SK-N-SH (cell line): ENCODE data around the gene MAGEA2B. TPM values are rescaled to one million over a fixed set of nuclear protein-coding genes. Genes with fewer than 3 reads are reported as not detected.
"Not testable (repeated sequence)": the region's sequence is repeated elsewhere in the genome, so short reads cannot be mapped to it uniquely, and the experiment has no call there.

Experiments
- CTCF ChIA-PET: fragments of 300-600, 350-600 bp; formaldehyde crosslinking; extraction: SDS; loops from one replicate; lab custom pipeline; 2021; lab: Yijun Ruan, JAX
- POLR2A ChIA-PET: fragments of 350-600 bp; sonication (Branson Sonifier 250); formaldehyde crosslinking; extraction: SDS; loops from one replicate; lab custom pipeline; 2020; ENCODE audit warnings: antibody characterized with exemption, inconsistent platforms; lab: Yijun Ruan, JAX
- DNase-seq: peaks from one replicate; pipeline ENCODE4 v3.0.0; 2012
- H2AFZ ChIP-seq: fragments of 200-600 bp; sonication (generic); 2 replicates; pipeline ENCODE4 v1.8.1; 2016; ENCODE audit warnings: antibody characterized with exemption, mild to moderate bottlenecking, low read depth
- H3F3A ChIP-seq: fragments of 200-600 bp; sonication (generic); replicated peaks from 2 replicates; pipeline ENCODE3; 2016; ENCODE audit warnings: antibody characterized with exemption, mild to moderate bottlenecking; ENCODE audit not compliant: insufficient read depth
- H3K27ac ChIP-seq, 2 experiments: fragments of 200-500 bp in 1 of 2; fragments of 200-600 bp in 1 of 2; sonication (Bioruptor generic) in 1 of 2; sonication (generic), shearing (Covaris generic) in 1 of 2; 2 replicates each; pipeline versions ENCODE4 v1.5.1 to v1.6.1; 2014 to 2016; ENCODE audit warnings: low read depth in 2 of 2, inconsistent platforms in 1 of 2, low read length in 1 of 2, mild to moderate bottlenecking in 1 of 2, mixed read lengths in 1 of 2
- H3K27me3 ChIP-seq: fragments of 200-600 bp; sonication (generic), shearing (Covaris generic); 2 replicates; pipeline ENCODE4 v1.6.1; 2016; ENCODE audit warnings: mixed run types; ENCODE audit not compliant: insufficient read depth
- H3K36me3 ChIP-seq, 2 experiments: fragments of 200-500 bp in 1 of 2; fragments of 200-600 bp in 1 of 2; sonication (Bioruptor generic) in 1 of 2; sonication (generic) in 1 of 2; replicated peaks in 1 of 2; 2 replicates each; pipeline versions ENCODE3 to v1.5.1; 2014 to 2016; ENCODE audit warnings: low read length in 1 of 2, mild to moderate bottlenecking in 1 of 2; ENCODE audit not compliant: insufficient read depth in 2 of 2, control insufficient read depth in 1 of 2
- H3K4me1 ChIP-seq, 2 experiments: fragments of 200-500 bp in 1 of 2; fragments of 200-600 bp in 1 of 2; sonication (Bioruptor generic) in 1 of 2; sonication (generic), shearing (Covaris generic) in 1 of 2; 2 replicates each; pipeline versions ENCODE4 v1.5.1 to v1.6.1; 2014 to 2016; ENCODE audit warnings: low read depth in 1 of 2, low read length in 1 of 2, mixed run types in 1 of 2; ENCODE audit not compliant: insufficient read depth in 2 of 2, control insufficient read depth in 1 of 2
- H3K4me2 ChIP-seq: fragments of 200-600 bp; sonication (generic), shearing (Covaris generic); 2 replicates; pipeline ENCODE4 v1.6.1; 2017; ENCODE audit warnings: mixed run types
- H3K4me3 ChIP-seq, 2 experiments: fragments of 200-500 bp in 1 of 2; fragments of 200-600 bp in 1 of 2; sonication (Bioruptor generic) in 1 of 2; sonication (generic), shearing (Covaris generic) in 1 of 2; 2 replicates each; pipeline versions ENCODE4 v1.5.1 to v1.8.1; 2014 to 2016; ENCODE audit warnings: low read depth in 2 of 2, inconsistent platforms in 1 of 2, low read length in 1 of 2, mild to moderate bottlenecking in 1 of 2, mixed read lengths in 1 of 2, moderate library complexity in 1 of 2
- H3K79me2 ChIP-seq: fragments of 200-600 bp; sonication (generic); 2 replicates; pipeline ENCODE4 v1.8.1; 2017; ENCODE audit warnings: mild to moderate bottlenecking; ENCODE audit not compliant: insufficient read depth
- H3K9ac ChIP-seq: fragments of 200-600 bp; sonication (generic); 2 replicates; pipeline ENCODE4 v1.6.1; 2017; ENCODE audit warnings: mixed run types
- H3K9me2 ChIP-seq: fragments of 200-600 bp; sonication (generic); 2 replicates; pipeline ENCODE4 v1.6.1; 2017; ENCODE audit warnings: mixed run types
- H3K9me3 ChIP-seq: fragments of 200-600 bp; sonication (generic); 2 replicates; pipeline ENCODE4 v1.6.1; 2017; ENCODE audit warnings: mixed run types, mild to moderate bottlenecking, moderate library complexity
- H4K20me1 ChIP-seq: fragments of 200-600 bp; sonication (generic); 2 replicates; pipeline ENCODE4 v1.6.1; 2017; ENCODE audit warnings: mild to moderate bottlenecking, mixed run types; ENCODE audit not compliant: insufficient read depth
- WGBS: methylation state at CpG from one replicate; pipeline ENCODE4 v1.1.6; 2017; ENCODE audit warnings: low lambda C conversion rate; 5-methylcytosine and 5-hydroxymethylcytosine counted together
- polyA plus RNA-seq, 3 experiments: library from polyadenylated mRNA; depleted of rRNA; stranded (reverse); fragments of >200 nt; gene quantifications; 2 replicates each; pipeline ENCODE4 v1.2.3, GENCODE V29; 2012

MAGEA2B gene
- polyA plus RNA-seq, 1 of the 3 experiments (the other 2 are of a cell fraction): 17.1 TPM

DNA sequence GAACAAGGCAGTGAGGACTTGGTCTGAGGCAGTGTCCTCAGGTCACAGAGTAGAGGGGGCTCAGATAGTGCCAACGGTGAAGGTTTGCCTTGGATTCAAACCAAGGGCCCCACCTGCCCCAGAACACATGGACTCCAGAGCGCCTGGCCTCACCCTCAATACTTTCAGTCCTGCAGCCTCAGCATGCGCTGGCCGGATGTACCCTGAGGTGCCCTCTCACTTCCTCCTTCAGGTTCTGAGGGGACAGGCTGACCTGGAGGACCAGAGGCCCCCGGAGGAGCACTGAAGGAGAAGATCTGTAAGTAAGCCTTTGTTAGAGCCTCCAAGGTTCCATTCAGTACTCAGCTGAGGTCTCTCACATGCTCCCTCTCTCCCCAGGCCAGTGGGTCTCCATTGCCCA lies 14.0 kb upstream of the MAGEA2B start:
- H3K9me2 ChIP-seq, H3K27me3 ChIP-seq, H3K4me2 ChIP-seq, DNase-seq, H4K20me1 ChIP-seq, H3K9me3 ChIP-seq, H3K4me1 ChIP-seq, H3K9ac ChIP-seq, H3K4me3 ChIP-seq, H3K36me3 ChIP-seq, H3K79me2 ChIP-seq, H3K27ac ChIP-seq, H3F3A ChIP-seq, POLR2A ChIA-PET, CTCF ChIA-PET, H2AFZ ChIP-seq: not testable (repeated sequence)
- WGBS: 75% methylated on average over 3 of the region's 5 CpGs

DNA sequence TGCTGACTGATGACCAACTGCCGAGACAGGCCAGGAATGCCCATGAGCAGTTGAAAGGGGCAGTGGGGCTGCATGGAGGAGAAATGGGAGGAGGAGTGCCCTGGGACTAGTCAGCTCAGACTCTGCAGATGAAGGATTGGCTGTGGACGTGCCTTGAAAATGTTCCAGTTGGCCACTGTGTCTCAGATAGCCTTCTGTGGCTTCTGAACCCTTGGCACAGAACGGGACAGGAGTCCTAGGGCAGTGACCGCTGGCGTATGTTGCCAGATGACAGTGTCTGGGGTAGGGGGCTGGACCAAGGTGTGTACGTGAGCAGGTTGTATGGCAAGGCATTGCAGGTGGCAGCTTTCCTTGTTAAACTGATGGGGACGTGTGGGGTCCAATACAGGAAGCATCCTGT lies 7.9 kb upstream of the MAGEA2B start:
- H3K4me1 ChIP-seq, H2AFZ ChIP-seq, POLR2A ChIA-PET, H3K9me2 ChIP-seq, H4K20me1 ChIP-seq, H3K4me3 ChIP-seq, DNase-seq, H3F3A ChIP-seq, H3K27me3 ChIP-seq, H3K4me2 ChIP-seq, H3K36me3 ChIP-seq, H3K9me3 ChIP-seq, H3K79me2 ChIP-seq, CTCF ChIA-PET, H3K9ac ChIP-seq, H3K27ac ChIP-seq: not testable (repeated sequence)
- WGBS: 60% methylated on average over 1 of the region's 7 CpGs

DNA sequence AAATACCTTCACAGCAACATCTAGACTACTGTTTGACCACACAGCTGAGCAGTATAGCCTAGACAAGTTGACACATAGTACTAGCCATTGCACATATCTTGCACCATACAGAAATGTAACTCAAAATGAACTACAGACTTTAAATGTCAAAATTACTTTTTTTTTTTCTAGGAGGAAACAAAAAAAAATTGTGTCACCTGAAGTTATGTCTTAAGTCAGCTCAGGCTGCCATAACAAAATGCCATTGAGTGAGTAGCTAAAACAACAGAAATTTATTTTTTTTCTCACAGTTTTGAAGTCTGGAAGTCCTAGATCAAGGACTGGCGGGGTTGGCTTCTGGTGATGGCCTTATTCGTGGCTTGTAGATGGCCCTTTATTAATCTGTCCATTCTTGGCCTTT lies 5.3 kb upstream of the MAGEA2B start, which contains the start of gene CSAG2:
CSAG2 (minus strand) TSS at position 101 of the 400 bp plus-strand sequence. CDS start 161 bp downstream, outside the sequence.
- H3K4me3 ChIP-seq, H4K20me1 ChIP-seq, H3K27ac ChIP-seq, POLR2A ChIA-PET, H3K79me2 ChIP-seq, H3K36me3 ChIP-seq, H3F3A ChIP-seq, H2AFZ ChIP-seq, H3K4me2 ChIP-seq, H3K9me3 ChIP-seq, H3K9me2 ChIP-seq, H3K27me3 ChIP-seq, H3K9ac ChIP-seq, DNase-seq, CTCF ChIA-PET, H3K4me1 ChIP-seq: not testable (repeated sequence)
- WGBS: 80% methylated on average over 1 of the region's 2 CpGs

DNA sequence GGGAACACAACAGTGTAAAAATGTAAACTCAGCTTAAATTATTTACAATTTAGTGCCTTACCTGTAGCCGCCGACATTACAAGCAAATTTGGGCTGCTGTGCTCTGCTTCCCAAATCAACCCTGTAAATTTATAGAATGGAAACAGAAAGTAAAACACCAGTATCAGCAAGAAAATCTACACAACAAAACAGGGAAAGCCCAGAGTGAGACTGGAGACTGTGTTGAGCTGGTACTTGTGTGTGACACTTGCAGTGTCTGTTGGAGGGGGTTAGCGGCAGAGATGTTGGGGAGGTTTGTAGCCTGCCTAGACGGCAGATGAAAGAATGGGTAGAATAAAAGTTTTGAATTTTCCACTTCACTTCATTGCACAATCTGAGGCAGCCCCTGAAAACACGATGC lies 1.2 kb upstream of the MAGEA2B start:
- H4K20me1 ChIP-seq, CTCF ChIA-PET, H3K9me2 ChIP-seq, POLR2A ChIA-PET, H3K36me3 ChIP-seq, H3K9me3 ChIP-seq, H3K4me1 ChIP-seq, H3K27ac ChIP-seq, H2AFZ ChIP-seq, H3K27me3 ChIP-seq, DNase-seq, H3K4me2 ChIP-seq, H3K9ac ChIP-seq, H3K4me3 ChIP-seq, H3F3A ChIP-seq, H3K79me2 ChIP-seq: not testable (repeated sequence)
- WGBS: no CpG with 5 or more reads among the region's 5 CpGs
